ENCODE data around the gene DLGAP4.

DNA sequence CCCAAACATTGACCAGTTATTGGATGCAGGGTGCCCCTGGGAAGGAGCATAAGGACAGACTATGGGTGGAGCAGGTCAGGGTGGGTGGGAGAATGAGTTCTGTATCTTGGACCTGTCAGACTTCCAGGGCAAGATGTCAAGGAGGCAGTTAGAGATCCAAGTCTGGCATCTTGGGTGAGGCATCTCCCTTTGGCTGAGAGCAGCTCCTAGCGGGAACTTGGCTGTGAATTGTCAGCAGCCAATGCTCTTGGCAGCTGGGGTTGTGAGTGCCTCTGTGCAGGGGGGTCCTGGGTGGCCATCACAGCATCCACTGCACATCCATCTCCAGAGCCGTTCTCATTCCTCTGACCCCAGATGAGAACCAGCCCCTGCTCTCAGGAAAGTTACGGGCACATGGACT, 118.2 kb downstream of the DLGAP4 start:
- TF ChIP-seq EP300 (IDR thresholded peaks at IDR 0.05; ENCODE audit: borderline replicate concordance in 1 of 2, low read depth in 2 of 2, low read length in 2 of 2) (no peak), PHF8 (conservative IDR thresholded peaks at IDR 0.05; ENCODE audit: low read depth, low read length) (no peak), CREB1 (IDR thresholded peaks at IDR 0.05) (no peak), NRF1 (IDR thresholded peaks at IDR 0.05; ENCODE audit: low read depth, low read length) (no peak), TBP (IDR thresholded peaks at IDR 0.05; ENCODE audit: low read depth, low read length) (no peak), SP1 (IDR thresholded peaks at IDR 0.05; ENCODE audit: low read depth, low read length) (no peak), TAF1 (IDR thresholded peaks at IDR 0.05; ENCODE audit: low read depth, low read length) (no peak), SIN3A (conservative IDR thresholded peaks at IDR 0.05 in 1 of 2, IDR thresholded peaks at IDR 0.05 in 1 of 2; ENCODE audit: low read depth in 1 of 2, low read length in 2 of 2) (no peak), CBX5 (IDR thresholded peaks at IDR 0.05; ENCODE audit: low read depth, low read length) (no peak), SP4 (IDR thresholded peaks at IDR 0.05; ENCODE audit: low read length) (no peak), ZNF274 (IDR thresholded peaks at IDR 0.05; ENCODE audit: borderline replicate concordance, extremely low read depth, low read length) (no peak)
- TF ChIP-seq, protein P1, sequence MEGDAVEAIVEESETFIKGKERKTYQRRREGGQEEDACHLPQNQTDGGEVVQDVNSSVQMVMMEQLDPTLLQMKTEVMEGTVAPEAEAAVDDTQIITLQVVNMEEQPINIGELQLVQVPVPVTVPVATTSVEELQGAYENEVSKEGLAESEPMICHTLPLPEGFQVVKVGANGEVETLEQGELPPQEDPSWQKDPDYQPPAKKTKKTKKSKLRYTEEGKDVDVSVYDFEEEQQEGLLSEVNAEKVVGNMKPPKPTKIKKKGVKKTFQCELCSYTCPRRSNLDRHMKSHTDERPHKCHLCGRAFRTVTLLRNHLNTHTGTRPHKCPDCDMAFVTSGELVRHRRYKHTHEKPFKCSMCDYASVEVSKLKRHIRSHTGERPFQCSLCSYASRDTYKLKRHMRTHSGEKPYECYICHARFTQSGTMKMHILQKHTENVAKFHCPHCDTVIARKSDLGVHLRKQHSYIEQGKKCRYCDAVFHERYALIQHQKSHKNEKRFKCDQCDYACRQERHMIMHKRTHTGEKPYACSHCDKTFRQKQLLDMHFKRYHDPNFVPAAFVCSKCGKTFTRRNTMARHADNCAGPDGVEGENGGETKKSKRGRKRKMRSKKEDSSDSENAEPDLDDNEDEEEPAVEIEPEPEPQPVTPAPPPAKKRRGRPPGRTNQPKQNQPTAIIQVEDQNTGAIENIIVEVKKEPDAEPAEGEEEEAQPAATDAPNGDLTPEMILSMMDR (IDR thresholded peaks at IDR 0.05; ENCODE audit: control extremely low read depth in 1 of 3, insufficient read depth in 1 of 3, low read depth in 1 of 3, low read length in 3 of 3), result no peak

Data from H1 (cell line).